Fibroblast of villous mesenchyme (primary cell): Measurements from ENCODE around the gene LARP1. TPM values are rescaled to one million over a fixed set of nuclear protein-coding genes. Genes with fewer than 3 reads are reported as not detected.

Experiments
- DNase-seq: peaks from one replicate; pipeline ENCODE4 v3.0.0-alpha.2; 2010; ENCODE audit warnings: low read depth
- H3K4me3 ChIP-seq: 2 replicates; pipeline ENCODE4 v1.5.1; 2011; ENCODE audit warnings: low read depth, mild to moderate bottlenecking, low read length
- total RNA-seq: library from RNA; depleted of rRNA; stranded (reverse); fragments of >200 nt; gene quantifications from 2 replicates; pipeline ENCODE4 v1.2.3, GENCODE V29; 2012
- TF ChIP-seq, protein P1 (sequence below): IDR thresholded peaks from 2 replicates; pipeline ENCODE4 v1.5.1; 2012; ENCODE audit warnings: low read depth, mild to moderate bottlenecking, low read length; ENCODE audit not compliant: insufficient read depth

LARP1 gene
- total RNA-seq, 1 donor = 111 TPM

- TF ChIP-seq, protein P1, sequence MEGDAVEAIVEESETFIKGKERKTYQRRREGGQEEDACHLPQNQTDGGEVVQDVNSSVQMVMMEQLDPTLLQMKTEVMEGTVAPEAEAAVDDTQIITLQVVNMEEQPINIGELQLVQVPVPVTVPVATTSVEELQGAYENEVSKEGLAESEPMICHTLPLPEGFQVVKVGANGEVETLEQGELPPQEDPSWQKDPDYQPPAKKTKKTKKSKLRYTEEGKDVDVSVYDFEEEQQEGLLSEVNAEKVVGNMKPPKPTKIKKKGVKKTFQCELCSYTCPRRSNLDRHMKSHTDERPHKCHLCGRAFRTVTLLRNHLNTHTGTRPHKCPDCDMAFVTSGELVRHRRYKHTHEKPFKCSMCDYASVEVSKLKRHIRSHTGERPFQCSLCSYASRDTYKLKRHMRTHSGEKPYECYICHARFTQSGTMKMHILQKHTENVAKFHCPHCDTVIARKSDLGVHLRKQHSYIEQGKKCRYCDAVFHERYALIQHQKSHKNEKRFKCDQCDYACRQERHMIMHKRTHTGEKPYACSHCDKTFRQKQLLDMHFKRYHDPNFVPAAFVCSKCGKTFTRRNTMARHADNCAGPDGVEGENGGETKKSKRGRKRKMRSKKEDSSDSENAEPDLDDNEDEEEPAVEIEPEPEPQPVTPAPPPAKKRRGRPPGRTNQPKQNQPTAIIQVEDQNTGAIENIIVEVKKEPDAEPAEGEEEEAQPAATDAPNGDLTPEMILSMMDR = no peak
- DNase-seq = no peak
- H3K4me3 ChIP-seq = no peak overlapping the region
These were observed 9.8 kb downstream of the LARP1 start for GRCh38 chr5:154764967-154765366.

GRCh38 chr5:154765396-154765925 is 10.3 kb downstream of the LARP1 start:
- no peak for DNase-seq
- no peak overlapping the region for H3K4me3 ChIP-seq
- TF ChIP-seq, protein P1 = no peak

DNA sequence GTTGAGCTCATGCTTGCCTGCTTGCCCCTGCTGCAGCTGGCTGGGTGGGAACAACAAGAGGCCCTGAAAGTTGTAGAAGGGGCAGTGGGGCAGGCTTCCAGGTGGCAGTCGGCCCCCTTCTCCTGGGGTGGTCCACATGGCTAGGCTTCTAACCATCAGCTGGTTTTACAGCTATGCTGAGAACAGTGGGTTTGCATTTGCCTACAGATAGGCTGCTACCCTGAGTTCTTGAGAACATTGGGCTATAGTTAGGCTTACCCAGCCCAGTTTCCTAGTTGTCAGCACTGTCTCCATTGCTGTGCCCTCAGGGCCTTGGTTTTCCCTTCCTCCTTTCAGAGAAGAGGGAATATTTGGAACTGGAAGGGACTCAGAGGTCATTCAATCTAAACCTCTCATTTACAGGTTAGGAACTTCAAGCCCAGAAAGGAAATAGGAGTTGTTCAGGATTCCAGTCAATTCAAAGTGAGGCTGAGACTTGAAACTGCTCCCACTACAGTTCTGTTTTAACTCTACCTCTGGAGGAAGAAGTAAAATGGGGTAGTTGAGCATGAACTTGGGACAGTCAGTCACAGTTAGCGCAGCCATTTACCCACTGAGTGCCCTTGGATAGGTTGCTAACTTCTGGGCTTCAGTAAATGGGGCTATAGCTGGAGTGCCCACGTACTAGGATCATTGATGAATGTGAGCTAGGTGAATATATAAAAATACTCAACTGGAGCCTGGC is 11.5 kb downstream of the LARP1 start:
- TF ChIP-seq, protein P1 = no peak
- H3K4me3 ChIP-seq = no peak overlapping the region
- DNase-seq = no peak

DNA sequence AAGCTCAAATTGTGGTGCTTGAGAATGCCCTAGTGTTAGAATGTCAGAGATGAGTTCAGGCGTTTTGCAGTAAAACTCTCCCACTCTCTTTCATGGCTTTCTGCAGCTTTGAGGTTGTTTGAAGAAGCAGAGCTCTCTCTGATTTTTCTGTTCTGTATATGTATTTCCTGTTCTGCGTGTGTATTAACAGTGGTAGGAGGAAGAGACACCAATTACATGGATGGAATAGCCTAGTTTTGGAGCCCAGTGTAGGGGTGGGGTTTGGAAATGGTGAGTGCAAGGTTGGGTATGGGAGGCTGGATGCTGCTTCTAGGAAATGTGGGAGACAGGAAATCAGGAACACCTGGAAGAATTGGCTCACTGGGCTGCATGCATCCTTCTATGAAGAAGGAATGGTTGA is 12.4 kb downstream of the LARP1 start:
- DNase-seq = no peak
- H3K4me3 ChIP-seq = no peak overlapping the region
- TF ChIP-seq, protein P1 = no peak

GRCh38 chr5:154768207-154768606 is 13.0 kb downstream of the LARP1 start:
- no peak for DNase-seq
- TF ChIP-seq, protein P1 = no peak
- H3K4me3 ChIP-seq = no peak overlapping the region

DNA sequence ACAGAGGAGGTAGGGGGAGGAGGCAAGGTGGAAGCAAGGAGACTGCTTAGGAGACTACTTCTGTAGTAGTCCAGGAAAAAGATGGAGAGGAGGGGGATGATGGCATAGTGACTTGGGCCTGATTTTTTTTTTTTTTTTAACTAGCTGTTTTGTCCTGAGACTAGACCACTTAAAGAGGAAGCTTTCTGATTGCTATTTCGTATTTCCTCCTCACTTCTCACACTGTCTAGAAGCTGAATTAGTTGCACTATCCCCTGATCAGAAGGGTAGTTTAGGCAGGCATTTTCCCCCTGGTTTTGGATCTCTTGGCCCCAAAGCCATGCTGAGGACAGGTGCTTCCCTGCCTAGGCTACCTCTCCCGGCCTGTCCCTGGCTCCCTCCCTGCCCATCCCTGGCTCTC is 14.9 kb downstream of the LARP1 start:
- TF ChIP-seq, protein P1 = no peak
- no peak for DNase-seq

More for the DNA sequence above, 14.9 kb downstream of the LARP1 start:
- H3K4me3 ChIP-seq = no peak overlapping the region
